HepG2 (cell line): ENCODE measurements around the gene CALML6. TPM values are rescaled to one million over a fixed set of nuclear protein-coding genes. Genes with fewer than 3 reads are reported as not detected.

Experiments
- ATAC-seq: fragments of 200-7000 bp; cut with Tn5 transposase; 3 replicates; pipeline ENCODE4 v1.9.1; 2020; ENCODE audit warnings: mild to moderate bottlenecking, moderate library complexity
- BruUV-seq: library from RNA; stranded (reverse); fragments of 400-500 nt; replicated peaks from 2 replicates; lab custom pipeline; 2021; lab: Mats Ljungman, UMichigan
- CTCF ChIA-PET: fragments of 300-600 bp; formaldehyde crosslinking; extraction: SDS; loops from one replicate; lab custom pipeline; 2021; ENCODE audit warnings: low total read pairs, inconsistent platforms, low intra/inter-chr PET ratio; lab: Yijun Ruan, JAX
- POLR2A ChIA-PET: fragments of 350-600 bp; sonication (Branson Sonifier 250); formaldehyde crosslinking; loops from one replicate; lab custom pipeline; 2020; ENCODE audit warnings: antibody characterized with exemption, inconsistent platforms; lab: Yijun Ruan, JAX
- DNase-seq: peaks from one replicate; pipeline ENCODE4 v3.0.0-alpha.2; 2015; ENCODE audit warnings: low spot score
- FAIRE-seq: peaks from 3 replicates; lab custom pipeline; 2011; peaks lifted over from hg19 to GRCh38; lab: Jason Lieb, UNC
- H2AFZ ChIP-seq: one replicate; pipeline ENCODE4 v1.6.1; 2011; ENCODE audit warnings: low read length, inconsistent platforms
- H3K27ac ChIP-seq: fragments of 300-600 bp; 3 replicates; pipeline ENCODE4 v1.8.0; 2011; ENCODE audit warnings: mixed run types, mild to moderate bottlenecking, mixed read lengths, low read length, inconsistent platforms; ENCODE audit not compliant: insufficient read depth; ENCODE audit errors: extremely low read length
- H3K27me3 ChIP-seq, 2 experiments: fragments of 200-600 bp in 1 of 2; 2 replicates in 1 of 2; 3 replicates in 1 of 2; pipeline versions ENCODE4 v1.6.0 to v1.8.0; 2011; ENCODE audit warnings: low read length in 2 of 2, mild to moderate bottlenecking in 2 of 2, moderate library complexity in 2 of 2, inconsistent platforms in 1 of 2; ENCODE audit not compliant: insufficient read depth in 2 of 2, control insufficient read depth in 1 of 2
- H3K36me3 ChIP-seq, 2 experiments: fragments of 200-600 bp in 1 of 2; replicated peaks in 1 of 2; 2 replicates in 1 of 2; 3 replicates in 1 of 2; pipeline versions ENCODE4 v1.5.1 to v1.8.0; 2011; ENCODE audit warnings: low read length in 2 of 2, inconsistent platforms in 1 of 2; ENCODE audit not compliant: insufficient read depth in 2 of 2, control insufficient read depth in 1 of 2
- H3K4me1 ChIP-seq: 2 replicates; pipeline ENCODE4 v1.5.1; 2012; ENCODE audit warnings: low read length, inconsistent platforms; ENCODE audit not compliant: insufficient read depth
- H3K4me2 ChIP-seq: 2 replicates; pipeline ENCODE4 v1.6.0; 2011; ENCODE audit warnings: low read depth, low read length, inconsistent platforms
- H3K4me3 ChIP-seq, 3 experiments: fragments of 200-600 bp in 1 of 3; sonication (generic), shearing (Covaris generic) in 1 of 3; replicated peaks in 1 of 3; 2 replicates each; pipeline ENCODE4 v1.5.1; 2011 to 2016; ENCODE audit warnings: low read length in 3 of 3, inconsistent platforms in 2 of 3, low read depth in 2 of 3, mild to moderate bottlenecking in 2 of 3, control low read depth in 1 of 3, mixed read lengths in 1 of 3; ENCODE audit not compliant: insufficient read depth in 1 of 3
- H3K79me2 ChIP-seq: one replicate; pipeline ENCODE4 v1.6.1; 2011; ENCODE audit warnings: low read length, inconsistent platforms; ENCODE audit not compliant: insufficient read depth
- H3K9ac ChIP-seq: 2 replicates; pipeline ENCODE4 v1.6.0; 2011; ENCODE audit warnings: mild to moderate bottlenecking, low read depth, low read length, inconsistent platforms; ENCODE audit not compliant: insufficient read depth
- H3K9me3 ChIP-seq: 2 replicates; pipeline ENCODE4 v1.5.1; 2012; ENCODE audit warnings: mild to moderate bottlenecking, low read length
- H4K20me1 ChIP-seq: 2 replicates; pipeline ENCODE4 v1.6.0; 2011; ENCODE audit warnings: inconsistent platforms, mild to moderate bottlenecking, low read length, moderate library complexity; ENCODE audit not compliant: insufficient read depth
- ATF7-NPFF ChIP-seq: sonication (generic); formaldehyde crosslinking; IDR thresholded peaks from 2 replicates; pipeline ENCODE4 v1.8.1; 2023; ENCODE audit warnings: mild to moderate bottlenecking, low read depth, missing genetic modification reagents, moderate library complexity
- MED1 ChIP-seq: sonication (generic); formaldehyde crosslinking; IDR thresholded peaks from 2 replicates; pipeline ENCODE4 v1.4.0; 2020; ENCODE audit warnings: missing genetic modification reagents
- MYC ChIP-seq: sonication (generic); formaldehyde crosslinking; IDR thresholded peaks from 2 replicates; pipeline ENCODE4 v1.9.0; 2021; ENCODE audit warnings: missing genetic modification reagents, borderline replicate concordance
- PRPF4 ChIP-seq: fragments of 200-400 bp; formaldehyde crosslinking; IDR thresholded peaks from 2 replicates; pipeline ENCODE4 v1.6.1; 2016; ENCODE audit warnings: low read length, low read depth; ENCODE audit not compliant: poor library complexity, severe bottlenecking
- RAD21 ChIP-seq: fragments of 450-650 bp; formaldehyde crosslinking; IDR thresholded peaks from 2 replicates; pipeline ENCODE4 v1.5.0; 2020; ENCODE audit warnings: mild to moderate bottlenecking
- RBFOX2 ChIP-seq: fragments of 200-400 bp; formaldehyde crosslinking; IDR thresholded peaks from 2 replicates; pipeline ENCODE4 v1.6.1; 2017; ENCODE audit warnings: low read depth, mild to moderate bottlenecking, low read length
- RFX5 ChIP-seq: IDR thresholded peaks from 2 replicates; pipeline ENCODE4 v1.6.1; 2011; ENCODE audit warnings: low read depth, low read length, improper control_type of control experiment
- TCF12 ChIP-seq, 2 experiments: fragments of 450-650 bp in 1 of 2; sonication (generic) in 1 of 2; formaldehyde crosslinking in 1 of 2; IDR thresholded peaks; 2 replicates each; pipeline versions ENCODE4 v1.6.1 to v1.8.0; 2017 to 2022; ENCODE audit warnings: antibody characterized with exemption in 1 of 2, mild to moderate bottlenecking in 1 of 2, missing genetic modification reagents in 1 of 2, moderate library complexity in 1 of 2
- TEAD2 ChIP-seq: sonication (generic); formaldehyde crosslinking; IDR thresholded peaks from 2 replicates; pipeline ENCODE4 v1.9.0; 2021; ENCODE audit warnings: missing genetic modification reagents
- ZNF205 ChIP-seq: IDR thresholded peaks from 2 replicates; pipeline ENCODE4 v1.6.1; 2018; ENCODE audit warnings: missing biosample characterization, missing genetic modification reagents
- ZNF670 ChIP-seq: sonication (generic); formaldehyde crosslinking; IDR thresholded peaks from 2 replicates; pipeline ENCODE4 v1.8.0; 2022; ENCODE audit warnings: mild to moderate bottlenecking, missing genetic modification reagents, borderline replicate concordance
- ZNF674 ChIP-seq: sonication (generic); formaldehyde crosslinking; IDR thresholded peaks from 2 replicates; pipeline ENCODE4 v1.5.0; 2020; ENCODE audit warnings: low read depth, mild to moderate bottlenecking, missing genetic modification reagents
- WGBS: methylation state at CpG from one replicate; pipeline ENCODE4 v1.1.6; 2017; ENCODE audit warnings: low lambda C conversion rate; 5-methylcytosine and 5-hydroxymethylcytosine counted together
- in situ Hi-C: cut with HindIII; loops from 2 replicates; pipeline ENCODE4 v1.10.0; 2017; ENCODE audit warnings: low pct_unique_long_range_greater_than_20kb; ENCODE audit not compliant: extremely low pct_ligation_motif_present
- intact Hi-C: fragments of 100-400 bp; cut with micrococcal nuclease; formaldehyde crosslinking; loops from one replicate; pipeline ENCODE4 v1.10.0; 2022; ENCODE audit not compliant: unreplicated experiment
- polyA plus RNA-seq, 8 experiments: library from polyadenylated mRNA; depleted of rRNA in 3 of 8; stranded (reverse) in 7 of 8; unstranded in 1 of 8; fragments of >200 nt; fragmentation: Illumina TruSeq in 4 of 8; extraction: Trizol in 4 of 8; gene quantifications; 2 replicates each; pipeline versions ENCODE4 v1.2.1 to v1.2.3, GENCODE V29; 2011 to 2016; ENCODE audit warnings: low read depth in 4 of 8, missing spikeins in 1 of 8, mixed read lengths in 1 of 8; ENCODE audit not compliant: insufficient read depth in 1 of 8
- total RNA-seq, 5 experiments: library from RNA; depleted of rRNA; stranded (reverse); fragments of >200 nt; fragmentation: Illumina TruSeq; extraction: Trizol; gene quantifications; 2 replicates each; pipeline ENCODE4 v1.2.3, GENCODE V29; 2016; ENCODE audit warnings: low read depth in 1 of 5
- TF ChIP-seq, protein P1 (sequence below), 2 experiments: sonication (generic) in 1 of 2; formaldehyde crosslinking in 1 of 2; IDR thresholded peaks; 2 replicates each; pipeline versions ENCODE4 v1.4.0 to v1.6.1; 2016 to 2020; ENCODE audit warnings: borderline replicate concordance in 1 of 2, low read depth in 1 of 2, mild to moderate bottlenecking in 1 of 2, missing genetic modification reagents in 1 of 2
- TF ChIP-seq, protein P2 (sequence below): sonication (generic); formaldehyde crosslinking; IDR thresholded peaks from 2 replicates; pipeline ENCODE4 v1.4.0; 2020; ENCODE audit warnings: missing genetic modification reagents
- TF ChIP-seq, protein P3 (sequence below): sonication (generic); formaldehyde crosslinking; IDR thresholded peaks from 2 replicates; pipeline ENCODE4 v1.5.1; 2020; ENCODE audit warnings: missing genetic modification reagents, mild to moderate bottlenecking, borderline replicate concordance

Gene CALML6
- total and polyA plus RNA-seq, 2 of the 13 experiments (the other 11 are each of a cell fraction or from before 2014, with no cell fraction given): 0.11 to 0.12 TPM

DNA sequence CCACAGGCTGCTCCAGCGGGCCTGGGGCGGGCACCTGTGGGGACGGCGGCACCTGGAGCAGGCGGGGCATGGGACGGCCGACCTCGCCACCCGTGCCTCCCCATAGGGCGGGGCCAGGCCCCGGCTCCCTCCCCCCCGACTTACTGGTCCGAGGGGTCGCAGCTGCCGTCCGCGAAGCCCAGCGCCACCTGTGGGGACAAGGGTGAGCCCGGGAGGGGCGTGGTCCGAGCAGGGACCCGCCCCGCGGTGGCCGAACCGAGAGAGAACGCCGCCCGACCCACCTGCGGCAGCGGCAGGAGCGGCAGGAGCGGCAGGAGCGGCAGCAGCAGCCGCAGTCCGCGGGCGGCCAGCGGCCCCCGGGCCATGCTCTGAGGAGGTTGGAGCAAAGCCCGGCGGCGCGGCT, 3.8 kb downstream of the CALML6 start, which contains the start of gene TMEM52:
TMEM52 (minus strand) TSS at position 379 of the 403 bp plus-strand sequence; CDS start at position 365, 14 bp downstream.
- Histone ChIP-seq H3K27ac (peak within 1 kb of the TSS; percentile 70), H3K79me2 (no peaks in the 10 kb centered on the region), H3K36me3 (no peaks in the 10 kb centered on the region), H3K4me1 (peaks cover 68% of the 10 kb centered on the region), H3K4me3 (peak within 1 kb of the TSS; percentile 49 to 75 (median 59); a peak in 5 of 6 replicates), H3K9me3 (no peaks in the 10 kb centered on the region), H3K27me3 (peaks cover 5 to 14% of the 10 kb centered on the region in 2 experiments; a peak in 4 of 5 replicates), H2AFZ (no peak within 1 kb of the TSS), H4K20me1 (no peaks in the 10 kb centered on the region), H3K4me2 (peak within 1 kb of the TSS; percentile 90), H3K9ac (peak within 1 kb of the TSS; percentile 74)
- ChIA-PET CTCF (interaction anchor here (0.8 kb wide), 1 partner anchor 10 kb away, joined by 3 read pairs; no protein-coding TSS in a partner anchor), POLR2A (interaction anchor here (0.6 to 1.5 kb wide), 5 partner anchors 10 to 27 kb away, joined by 3 to 10 read pairs (median 6); no protein-coding TSS in a partner anchor)
- in situ Hi-C loops (no loop called here), intact Hi-C loops (no loop called here)
- no peak for DNase-seq
- FAIRE-seq: no peak
- BruUV-seq: no TSS peak
- peak; percentile 18 for ATAC-seq
- WGBS: no CpG with 5 or more reads among the region's 44 CpGs
- no peak for TF ChIP-seq ZNF670 (CRISPR knock-in tag)
- peak; percentile 59 for TF ChIP-seq RAD21 (CRISPR knock-in tag)
- no peak for TF ChIP-seq ZNF205 (CRISPR knock-in tag)
- peak; percentile 67; the same call in 1 of the 2 replicates for TF ChIP-seq MYC
- TF ChIP-seq, protein P1, sequence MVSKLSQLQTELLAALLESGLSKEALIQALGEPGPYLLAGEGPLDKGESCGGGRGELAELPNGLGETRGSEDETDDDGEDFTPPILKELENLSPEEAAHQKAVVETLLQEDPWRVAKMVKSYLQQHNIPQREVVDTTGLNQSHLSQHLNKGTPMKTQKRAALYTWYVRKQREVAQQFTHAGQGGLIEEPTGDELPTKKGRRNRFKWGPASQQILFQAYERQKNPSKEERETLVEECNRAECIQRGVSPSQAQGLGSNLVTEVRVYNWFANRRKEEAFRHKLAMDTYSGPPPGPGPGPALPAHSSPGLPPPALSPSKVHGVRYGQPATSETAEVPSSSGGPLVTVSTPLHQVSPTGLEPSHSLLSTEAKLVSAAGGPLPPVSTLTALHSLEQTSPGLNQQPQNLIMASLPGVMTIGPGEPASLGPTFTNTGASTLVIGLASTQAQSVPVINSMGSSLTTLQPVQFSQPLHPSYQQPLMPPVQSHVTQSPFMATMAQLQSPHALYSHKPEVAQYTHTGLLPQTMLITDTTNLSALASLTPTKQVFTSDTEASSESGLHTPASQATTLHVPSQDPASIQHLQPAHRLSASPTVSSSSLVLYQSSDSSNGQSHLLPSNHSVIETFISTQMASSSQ (IDR thresholded peaks at IDR 0.05; ENCODE audit: low read depth): no peak
- TF ChIP-seq, protein P1 (CRISPR knock-in tag; IDR thresholded peaks at IDR 0.05; ENCODE audit: borderline replicate concordance): no peak
- no peak for TF ChIP-seq TEAD2
- TF ChIP-seq, protein P2, sequence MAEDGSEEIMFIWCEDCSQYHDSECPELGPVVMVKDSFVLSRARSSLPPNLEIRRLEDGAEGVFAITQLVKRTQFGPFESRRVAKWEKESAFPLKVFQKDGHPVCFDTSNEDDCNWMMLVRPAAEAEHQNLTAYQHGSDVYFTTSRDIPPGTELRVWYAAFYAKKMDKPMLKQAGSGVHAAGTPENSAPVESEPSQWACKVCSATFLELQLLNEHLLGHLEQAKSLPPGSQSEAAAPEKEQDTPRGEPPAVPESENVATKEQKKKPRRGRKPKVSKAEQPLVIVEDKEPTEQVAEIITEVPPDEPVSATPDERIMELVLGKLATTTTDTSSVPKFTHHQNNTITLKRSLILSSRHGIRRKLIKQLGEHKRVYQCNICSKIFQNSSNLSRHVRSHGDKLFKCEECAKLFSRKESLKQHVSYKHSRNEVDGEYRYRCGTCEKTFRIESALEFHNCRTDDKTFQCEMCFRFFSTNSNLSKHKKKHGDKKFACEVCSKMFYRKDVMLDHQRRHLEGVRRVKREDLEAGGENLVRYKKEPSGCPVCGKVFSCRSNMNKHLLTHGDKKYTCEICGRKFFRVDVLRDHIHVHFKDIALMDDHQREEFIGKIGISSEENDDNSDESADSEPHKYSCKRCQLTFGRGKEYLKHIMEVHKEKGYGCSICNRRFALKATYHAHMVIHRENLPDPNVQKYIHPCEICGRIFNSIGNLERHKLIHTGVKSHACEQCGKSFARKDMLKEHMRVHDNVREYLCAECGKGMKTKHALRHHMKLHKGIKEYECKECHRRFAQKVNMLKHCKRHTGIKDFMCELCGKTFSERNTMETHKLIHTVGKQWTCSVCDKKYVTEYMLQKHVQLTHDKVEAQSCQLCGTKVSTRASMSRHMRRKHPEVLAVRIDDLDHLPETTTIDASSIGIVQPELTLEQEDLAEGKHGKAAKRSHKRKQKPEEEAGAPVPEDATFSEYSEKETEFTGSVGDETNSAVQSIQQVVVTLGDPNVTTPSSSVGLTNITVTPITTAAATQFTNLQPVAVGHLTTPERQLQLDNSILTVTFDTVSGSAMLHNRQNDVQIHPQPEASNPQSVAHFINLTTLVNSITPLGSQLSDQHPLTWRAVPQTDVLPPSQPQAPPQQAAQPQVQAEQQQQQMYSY (CRISPR knock-in tag): no peak
- TF ChIP-seq ZNF674 (CRISPR knock-in tag): 0 out of 2 replicates have a peak, but pooled peaks have one; percentile 44
- TF ChIP-seq MED1 (CRISPR knock-in tag): no peak
- TF ChIP-seq, protein P3, sequence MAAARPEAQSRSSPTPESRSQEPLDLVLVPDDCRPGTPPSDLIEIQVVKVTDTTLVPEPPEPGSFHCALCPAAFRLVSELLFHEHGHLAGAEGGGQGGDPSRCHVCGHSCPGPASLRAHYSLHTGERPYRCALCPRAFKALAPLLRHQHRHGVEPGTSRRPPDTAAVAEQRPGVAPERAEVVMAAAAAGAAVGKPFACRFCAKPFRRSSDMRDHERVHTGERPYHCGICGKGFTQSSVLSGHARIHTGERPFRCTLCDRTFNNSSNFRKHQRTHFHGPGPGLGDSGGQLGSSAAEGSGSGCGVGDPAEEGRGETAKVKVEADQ (CRISPR knock-in tag): no peak
- TF ChIP-seq PRPF4: no peak
- TF ChIP-seq RBFOX2: peak; percentile 49
- no peak for TF ChIP-seq RFX5
- peak; percentile 26; the same call in 1 of the 2 replicates for TF ChIP-seq ATF7-NPFF (CRISPR knock-in tag)
- no peak for TF ChIP-seq TCF12 (IDR thresholded peaks at IDR 0.05)
- 0 out of 2 replicates have a peak, but pooled peaks have one; percentile 57 for TF ChIP-seq TCF12 (CRISPR knock-in tag; IDR thresholded peaks at IDR 0.05)
